Renal cortical epithelial cell (primary cell): ENCODE data around the gene TBPL2. TPM values are rescaled to one million over a fixed set of nuclear protein-coding genes. Genes with fewer than 3 reads are reported as not detected.
"Not testable (repeated sequence)": the region's sequence is repeated elsewhere in the genome, so short reads cannot be mapped to it uniquely, and the experiment has no call there.

Experiments
- DNase-seq: peaks from one replicate; pipeline ENCODE4 v3.0.0-alpha.2; 2011; ENCODE audit warnings: low read depth
- total RNA-seq: library from RNA; depleted of rRNA; stranded (reverse); fragments of >200 nt; gene quantifications from 2 replicates; pipeline ENCODE4 v1.2.3, GENCODE V29; 2014

TBPL2 gene
- total RNA-seq = not detected in 2 replicates

- no peak for DNase-seq
These were observed at the start of gene TBPL2 for GRCh38 chr14:55440385-55440784. TSS of gene TBPL2 (minus strand) at chr14:55440616. CDS start at chr14:55440449, 167 bp downstream.

DNA sequence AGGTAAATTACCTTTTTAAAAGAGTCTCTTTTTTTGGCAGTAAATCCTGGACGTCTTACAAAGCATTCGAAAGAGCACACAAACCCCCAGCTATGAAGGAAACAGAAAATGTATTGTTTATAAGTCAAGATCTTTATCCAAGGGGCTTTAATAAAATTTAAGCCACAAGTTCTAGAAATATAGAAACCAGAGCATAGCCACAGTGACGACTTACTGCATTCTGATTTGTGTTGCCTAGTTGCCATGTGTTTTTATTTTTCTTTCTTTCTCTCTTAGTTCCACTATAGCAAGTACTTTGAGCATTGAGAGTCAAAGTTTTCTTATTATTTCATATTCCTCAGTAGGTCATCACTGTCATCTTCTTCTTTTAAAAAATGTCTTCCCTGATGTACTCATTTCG, 47.8 kb upstream of the TBPL2 start:
- DNase-seq = no peak

GRCh38 chr14:55482936-55483605, 42.7 kb upstream of the TBPL2 start:
- DNase-seq = peak; percentile 44

DNA sequence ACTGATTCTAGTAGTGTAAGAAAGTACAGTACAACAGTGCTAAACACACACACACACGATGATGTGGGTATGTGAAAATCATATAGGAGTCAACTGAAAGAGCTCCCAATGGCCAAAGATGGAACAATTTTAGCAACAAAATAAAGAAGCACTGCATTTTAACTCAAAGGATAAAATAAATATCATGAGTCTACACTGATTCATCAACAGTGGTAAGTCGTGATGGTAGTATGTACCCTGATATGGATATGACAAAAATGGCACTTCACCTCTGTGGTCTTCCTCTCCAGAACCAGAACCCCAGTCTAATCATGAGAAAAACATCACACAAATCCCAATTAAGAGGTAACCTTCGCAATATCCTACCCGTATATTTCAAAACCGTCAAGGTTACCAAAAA, 41.4 kb upstream of the TBPL2 start:
- no peak for DNase-seq

GRCh38 chr14:55477680-55478079, 37.3 kb upstream of the TBPL2 start:
- no peak for DNase-seq

DNA sequence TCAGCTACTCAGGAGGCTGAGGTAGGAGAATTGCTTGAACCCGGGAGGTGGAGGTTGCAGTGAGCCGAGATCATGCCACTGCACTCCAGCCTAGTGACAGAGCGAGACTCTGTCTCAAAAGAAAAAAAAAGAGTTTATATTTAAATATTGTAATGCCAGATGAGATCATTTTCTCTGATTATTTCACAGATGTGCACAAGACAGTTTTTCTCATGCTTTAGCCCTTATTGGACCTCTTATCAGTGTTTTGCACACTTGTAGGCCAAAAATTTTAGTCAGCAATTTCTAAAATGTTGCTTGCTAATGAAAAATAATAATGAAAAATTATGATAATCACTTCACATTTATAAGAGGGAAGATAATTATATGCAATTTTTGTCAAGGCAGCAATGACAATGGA, 36.0 kb upstream of the TBPL2 start:
- DNase-seq = not testable (repeated sequence)

- DNase-seq = no peak
These were observed 33.4 kb upstream of the TBPL2 start for GRCh38 chr14:55473786-55474185.

- DNase-seq = peak; percentile 14
These were observed 29.6 kb upstream of the TBPL2 start for GRCh38 chr14:55470025-55470424.

DNA sequence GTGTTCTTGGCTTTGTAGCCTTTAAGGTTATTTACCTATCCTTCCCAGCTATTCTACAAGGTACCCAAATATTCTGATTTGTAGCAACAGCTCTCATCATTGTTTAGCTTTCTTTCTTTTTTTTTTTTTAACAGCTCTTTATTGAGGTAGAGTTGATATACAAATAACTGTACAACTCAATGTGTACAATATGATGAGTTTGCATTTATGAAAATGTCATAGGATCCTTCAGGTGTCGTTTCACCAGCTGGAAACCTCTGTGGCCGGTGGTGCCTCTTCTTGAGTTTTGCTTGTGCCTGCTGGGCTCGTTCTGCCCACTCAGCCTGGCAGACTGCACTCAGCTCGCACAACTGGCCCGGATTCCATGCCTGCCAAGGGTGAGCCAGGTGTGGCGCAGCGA, 26.9 kb upstream of the TBPL2 start:
- no peak for DNase-seq

- DNase-seq = peak; percentile 79
These were observed 18.5 kb upstream of the TBPL2 start for GRCh38 chr14:55458800-55459515.

DNA sequence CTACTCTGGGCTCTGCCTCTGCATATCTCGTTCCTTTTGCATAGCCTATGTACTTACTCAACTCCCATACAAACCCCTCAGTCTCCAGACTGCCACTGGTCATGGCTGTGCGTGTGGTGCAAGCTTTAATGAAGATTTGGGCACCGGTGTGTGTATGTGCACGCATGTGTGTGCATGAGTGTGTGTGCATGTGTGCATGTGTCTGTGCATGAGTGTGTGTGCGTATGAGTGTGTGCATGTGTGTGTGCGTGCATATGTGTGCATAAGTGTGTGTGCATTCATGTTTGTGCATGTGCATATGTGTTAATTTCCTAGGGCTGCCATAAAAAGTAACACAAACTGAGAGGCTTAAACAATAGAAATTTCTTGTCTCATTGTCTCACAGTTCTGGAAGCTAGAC, 17.1 kb upstream of the TBPL2 start:
- no peak for DNase-seq

GRCh38 chr14:55456411-55456810, 16.0 kb upstream of the TBPL2 start:
- DNase-seq = not testable (repeated sequence)

- DNase-seq = peak; percentile 92
These were observed 14.0 kb upstream of the TBPL2 start for GRCh38 chr14:55454264-55455002.

DNA sequence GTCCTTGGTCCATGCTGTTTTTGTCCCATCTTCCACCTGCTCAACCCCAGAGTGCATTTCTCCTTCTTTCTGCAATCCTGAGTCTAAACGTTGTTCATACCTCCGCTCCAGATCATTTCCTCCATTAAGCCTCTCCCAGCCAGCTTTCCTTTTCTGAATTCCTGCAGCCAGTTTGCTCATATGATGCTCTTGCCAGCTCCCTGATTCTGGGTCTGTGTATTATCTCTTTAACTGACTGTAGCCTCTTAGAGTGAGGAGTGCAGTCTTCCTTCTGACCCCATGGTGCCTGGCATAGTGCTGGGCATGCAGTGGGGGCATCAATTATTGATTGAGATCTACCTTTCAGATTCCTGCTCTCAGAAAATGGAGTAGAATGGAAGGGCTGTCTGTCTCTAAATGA, 11.5 kb upstream of the TBPL2 start:
- DNase-seq = no peak

- DNase-seq = peak; percentile 16
These were observed 11.0 kb upstream of the TBPL2 start for GRCh38 chr14:55451398-55451797.

DNA sequence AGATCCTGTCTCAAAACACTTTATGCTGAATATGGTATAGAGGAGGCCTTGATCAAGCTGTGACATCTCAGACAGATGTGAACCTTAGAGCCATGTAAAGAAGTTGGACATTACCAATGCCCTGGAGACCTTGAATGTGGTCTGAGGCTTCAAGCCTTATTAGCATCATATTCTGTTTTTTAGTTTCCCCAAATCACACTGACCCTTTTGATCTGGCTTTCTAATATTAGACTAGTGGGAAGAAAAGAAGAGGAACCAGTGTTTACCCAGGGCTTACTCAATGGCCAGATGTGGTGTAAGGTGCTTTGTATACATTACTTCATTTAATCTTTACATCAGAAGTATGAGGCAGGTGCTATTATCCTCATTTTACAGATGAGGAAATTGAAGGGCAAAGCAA, 10.6 kb upstream of the TBPL2 start:
- no peak for DNase-seq

GRCh38 chr14:55450539-55450938, 10.1 kb upstream of the TBPL2 start:
- DNase-seq = peak; percentile 49

DNA sequence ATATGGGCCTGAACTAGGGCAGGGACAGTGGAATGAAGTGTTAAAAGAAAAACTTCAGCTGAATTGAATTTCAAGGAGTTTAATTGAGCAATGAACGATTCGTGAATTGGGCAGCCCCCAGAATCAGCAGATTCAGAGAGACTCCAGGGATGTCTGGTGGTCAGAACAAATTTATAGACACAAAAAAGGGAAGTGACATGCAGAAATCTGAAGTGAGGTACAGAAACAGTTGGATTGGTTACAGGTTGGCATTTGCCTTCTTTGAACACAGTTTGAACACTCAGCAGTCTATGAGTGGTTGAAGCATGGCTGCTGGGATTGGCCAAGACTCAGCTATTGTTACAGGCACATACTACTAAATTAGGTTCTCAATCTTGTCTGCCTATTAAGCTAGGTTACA, 9.7 kb upstream of the TBPL2 start:
- DNase-seq = no peak

DNA sequence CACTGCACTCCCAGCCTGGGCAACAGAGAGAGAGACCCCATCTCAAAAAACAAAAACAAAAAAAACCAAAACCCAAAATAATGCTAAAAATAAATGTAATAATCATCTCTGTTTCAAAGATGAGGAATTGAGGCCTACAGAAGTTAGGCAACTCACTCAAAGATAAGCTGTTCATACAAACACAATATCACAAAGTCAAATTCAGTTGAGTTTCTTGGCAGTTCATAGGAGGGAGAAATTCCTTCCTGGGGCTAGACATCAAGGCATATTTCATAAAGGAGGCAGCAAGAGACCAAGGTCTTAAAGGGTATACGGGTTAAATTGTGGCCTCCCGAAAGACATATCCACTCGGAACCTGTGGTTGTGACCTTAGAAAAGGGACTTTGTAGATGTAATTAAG, 8.7 kb upstream of the TBPL2 start:
- no peak for DNase-seq

DNA sequence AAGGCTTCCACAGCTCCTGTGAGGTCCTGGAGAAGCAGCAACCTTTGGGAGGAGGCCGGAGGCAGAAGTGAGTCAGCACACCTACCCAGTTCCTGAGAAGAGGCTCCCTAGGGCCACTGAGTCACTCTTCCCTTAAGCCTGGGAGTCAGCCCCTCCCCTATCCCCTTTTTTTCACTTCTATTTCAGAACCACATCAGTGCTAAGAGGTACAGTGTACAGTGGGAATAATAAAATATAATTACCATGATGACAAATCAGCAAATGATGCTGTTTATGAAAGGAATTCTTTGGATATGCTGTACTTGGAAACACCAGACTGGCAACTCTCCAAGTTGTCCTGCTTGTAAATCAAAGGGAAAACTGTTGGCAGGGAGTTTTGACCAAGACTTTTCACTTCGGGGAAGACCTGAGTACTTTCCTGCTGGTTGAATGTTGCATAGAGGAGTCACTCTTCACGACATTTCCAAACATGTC, 7.8 kb upstream of the TBPL2 start:
- peak; percentile 96 for DNase-seq

DNA sequence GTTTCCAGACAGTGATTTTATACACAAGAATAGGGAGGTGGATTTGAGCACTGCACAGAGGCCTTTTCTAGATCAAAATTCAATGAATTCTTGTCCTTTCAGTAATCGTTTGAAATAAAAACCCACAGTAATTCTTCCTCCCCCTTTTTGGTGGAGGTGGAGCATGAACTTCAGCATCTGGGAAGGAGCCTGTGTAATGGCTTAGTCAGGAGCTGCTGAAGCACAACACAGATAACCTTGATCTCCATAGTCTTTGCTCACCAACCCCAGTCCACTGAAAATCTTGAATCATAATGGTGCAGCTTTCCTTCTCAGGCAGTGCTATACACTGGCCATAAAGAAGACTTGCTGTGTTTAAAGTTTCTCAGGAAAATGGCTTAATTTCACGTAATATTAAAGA, 6.4 kb upstream of the TBPL2 start:
- peak; percentile 91 for DNase-seq

GRCh38 chr14:55446127-55446736, 5.8 kb upstream of the TBPL2 start:
- DNase-seq = peak; percentile 71
